ENCODE data around the gene ACOXL. TPM values are rescaled to one million over a fixed set of nuclear protein-coding genes. Genes with fewer than 3 reads are reported as not detected.

Gene ACOXL
- total and polyA plus RNA-seq, 2 donors (not counting 3 experiments of a cell fraction or from before 2014, with no cell fraction given) = not detected

DNA sequence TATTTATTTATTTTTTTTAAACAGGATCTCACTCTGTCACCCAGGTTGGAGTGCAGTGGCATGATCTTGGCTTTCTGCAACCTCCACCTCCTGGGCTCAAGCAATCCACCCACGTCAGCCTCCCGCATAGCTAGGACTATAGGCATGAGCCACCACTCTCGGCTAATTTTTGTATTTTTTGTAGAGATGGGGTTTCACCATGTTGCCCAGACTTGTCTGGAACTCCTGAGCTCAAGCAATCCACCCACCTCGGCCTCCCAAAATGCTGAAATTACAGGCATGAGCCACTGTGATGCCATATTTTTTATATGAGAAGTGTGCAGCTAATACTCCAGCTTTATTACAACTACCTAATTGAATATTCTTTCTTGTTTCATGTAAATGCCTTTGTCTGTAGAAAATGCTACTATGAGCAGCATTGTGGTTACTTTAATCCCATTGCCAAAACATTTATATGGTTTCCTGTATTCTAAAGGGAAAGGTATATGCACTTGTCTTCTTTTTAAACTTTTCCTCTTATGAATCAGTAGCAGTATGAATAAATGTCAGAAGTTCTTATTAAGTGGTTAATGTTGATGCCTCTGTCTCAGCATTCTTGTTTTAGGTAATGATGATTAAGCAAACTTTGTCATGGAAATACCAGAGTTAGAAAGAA is 378.9 kb downstream of the ACOXL start:
- Histone ChIP-seq H3K9me3 (replicated peaks; ENCODE audit: control insufficient read depth, insufficient read depth, low read length) (no peaks in the 10 kb centered on the region), H3K79me2 (ENCODE audit: control insufficient read depth, insufficient read depth, low read length) (no peaks in the 10 kb centered on the region), H3K4me2 (ENCODE audit: insufficient read depth, low read length) (no peak overlapping the region), H2AFZ (ENCODE audit: low read depth, low read length) (no peak overlapping the region), H3K4me1 (ENCODE audit: control insufficient read depth, extremely low read depth, insufficient read depth, low read length) (no peaks in the 10 kb centered on the region), H3K36me3 (ENCODE audit: control insufficient read depth in 2 of 2, extremely low read depth in 1 of 2, insufficient read depth in 2 of 2, low read length in 2 of 2) (no peaks in the 10 kb centered on the region), H3K27ac (ENCODE audit: insufficient read depth, low read depth, low read length) (no peak overlapping the region), H3K9ac (replicated peaks; ENCODE audit: extremely low read depth, insufficient read depth, low read length) (no peak overlapping the region), H3K4me3 (replicated peaks in 1 of 3; ENCODE audit: insufficient read depth in 1 of 3, low read depth in 1 of 3, low read length in 3 of 3) (no peak overlapping the region), H4K20me1 (replicated peaks; ENCODE audit: control insufficient read depth, extremely low read depth, insufficient read depth, low read length) (no peaks in the 10 kb centered on the region), H3K27me3 (ENCODE audit: control insufficient read depth in 2 of 2, insufficient read depth in 2 of 2, low read length in 2 of 2) (peaks cover 31 to 65% of the 10 kb centered on the region in 2 experiments), H3K9me1 (replicated peaks; ENCODE audit: control insufficient read depth, extremely low read depth, insufficient read depth, low read length) (no peaks in the 10 kb centered on the region)
- intact Hi-C loops (cut with micrococcal nuclease) = no loop called here
- no TSS peak for BruUV-seq (replicated peaks)
- CTCF ChIA-PET = no interaction called here
- POLR2A ChIA-PET = no interaction called here
- no peak for TF ChIP-seq FOS (IDR thresholded peaks at IDR 0.05; ENCODE audit: borderline replicate concordance, insufficient read depth, low read length)
- no peak for TF ChIP-seq MYC (IDR thresholded peaks at IDR 0.05; ENCODE audit: low read depth, low read length)
- TF ChIP-seq, protein P1, sequence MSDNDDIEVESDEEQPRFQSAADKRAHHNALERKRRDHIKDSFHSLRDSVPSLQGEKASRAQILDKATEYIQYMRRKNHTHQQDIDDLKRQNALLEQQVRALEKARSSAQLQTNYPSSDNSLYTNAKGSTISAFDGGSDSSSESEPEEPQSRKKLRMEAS (IDR thresholded peaks at IDR 0.05; ENCODE audit: insufficient read depth, insufficient read length) = no peak
- TF ChIP-seq POLR2AphosphoS5 (IDR thresholded peaks at IDR 0.05; ENCODE audit: insufficient read depth, low read depth, low read length) = no peak
- no peak for TF ChIP-seq EZH2 (IDR thresholded peaks at IDR 0.05; ENCODE audit: borderline replicate concordance, low read depth, low read length, severe bottlenecking)
- TF ChIP-seq JUN (IDR thresholded peaks at IDR 0.05; ENCODE audit: borderline replicate concordance, insufficient read depth, insufficient read length, low read depth) = no peak
- TF ChIP-seq GATA2 (IDR thresholded peaks at IDR 0.05; ENCODE audit: insufficient read depth, insufficient read length, low read depth, low read length) = no peak
- TF ChIP-seq, protein P2, sequence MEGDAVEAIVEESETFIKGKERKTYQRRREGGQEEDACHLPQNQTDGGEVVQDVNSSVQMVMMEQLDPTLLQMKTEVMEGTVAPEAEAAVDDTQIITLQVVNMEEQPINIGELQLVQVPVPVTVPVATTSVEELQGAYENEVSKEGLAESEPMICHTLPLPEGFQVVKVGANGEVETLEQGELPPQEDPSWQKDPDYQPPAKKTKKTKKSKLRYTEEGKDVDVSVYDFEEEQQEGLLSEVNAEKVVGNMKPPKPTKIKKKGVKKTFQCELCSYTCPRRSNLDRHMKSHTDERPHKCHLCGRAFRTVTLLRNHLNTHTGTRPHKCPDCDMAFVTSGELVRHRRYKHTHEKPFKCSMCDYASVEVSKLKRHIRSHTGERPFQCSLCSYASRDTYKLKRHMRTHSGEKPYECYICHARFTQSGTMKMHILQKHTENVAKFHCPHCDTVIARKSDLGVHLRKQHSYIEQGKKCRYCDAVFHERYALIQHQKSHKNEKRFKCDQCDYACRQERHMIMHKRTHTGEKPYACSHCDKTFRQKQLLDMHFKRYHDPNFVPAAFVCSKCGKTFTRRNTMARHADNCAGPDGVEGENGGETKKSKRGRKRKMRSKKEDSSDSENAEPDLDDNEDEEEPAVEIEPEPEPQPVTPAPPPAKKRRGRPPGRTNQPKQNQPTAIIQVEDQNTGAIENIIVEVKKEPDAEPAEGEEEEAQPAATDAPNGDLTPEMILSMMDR (IDR thresholded peaks at IDR 0.05; ENCODE audit: extremely low read depth in 1 of 2, insufficient read depth in 1 of 2, low read depth in 1 of 2, low read length in 2 of 2) = no peak
- no peak for TF ChIP-seq POLR2A (IDR thresholded peaks at IDR 0.05; ENCODE audit: low read depth, low read length)
- FAIRE-seq (no peak), DNase-seq (ENCODE audit: low read depth, low spot score) (no peak)
- dilution Hi-C loops (cut with MboI; ENCODE audit: extremely low pct_ligation_motif_present, low sequenced_read_pairs) = no loop called here
